NB4 (cell line): ENCODE measurements around the gene CARM1.

ENCODE experiments used
- DNase-seq: peaks from one replicate; pipeline ENCODE4 v3.0.0; 2010; ENCODE audit warnings: low read depth
- H3K4me3 ChIP-seq: one replicate; pipeline ENCODE4 v1.5.1; 2011; ENCODE audit warnings: mild to moderate bottlenecking, low read depth, low read length, moderate library complexity
- CTCF ChIP-seq: IDR thresholded peaks from one replicate; pipeline ENCODE4 v1.5.1; 2012; ENCODE audit warnings: low read depth, low read length
- MAX ChIP-seq: IDR thresholded peaks from 2 replicates; pipeline ENCODE4 v1.6.1; 2011; ENCODE audit warnings: low read depth, low read length
- MYC ChIP-seq: IDR thresholded peaks from 2 replicates; pipeline ENCODE4 v1.6.1; 2011; ENCODE audit warnings: low read depth, low read length
- POLR2A ChIP-seq: IDR thresholded peaks from 2 replicates; pipeline ENCODE4 v1.6.1; 2011; ENCODE audit warnings: mild to moderate bottlenecking; ENCODE audit not compliant: insufficient read length; ENCODE audit errors: extremely low read depth

Gene CARM1

GRCh38 chr19:10960314-10961072 lies 89.1 kb downstream of the CARM1 start, which contains the start of gene SMARCA4:
SMARCA4 (plus strand) TSS chr19:10961030; CDS start chr19:10984152, 23,122 bp downstream.
- H3K4me3 ChIP-seq, result peak within 1 kb of the TSS; percentile 97
- TF ChIP-seq MYC, result peak; percentile 15; the same call in 1 of the 2 replicates
- TF ChIP-seq MAX, result peak; percentile 80; the same call in 1 of the 2 replicates
- TF ChIP-seq CTCF, result no peak
- peak; percentile 95 for TF ChIP-seq POLR2A
- peak; percentile 95 for DNase-seq

- peak overlapping the region; percentile 97 for H3K4me3 ChIP-seq
- no peak for TF ChIP-seq POLR2A
- TF ChIP-seq MAX, result no peak
- no peak for TF ChIP-seq CTCF
- no peak for TF ChIP-seq MYC
- DNase-seq, result peak; percentile 60
Measured at GRCh38 chr19:10961073-10961860, 89.9 kb downstream of the CARM1 start.

GRCh38 chr19:10962863-10963262 lies 91.5 kb downstream of the CARM1 start:
- no peak for DNase-seq
- H3K4me3 ChIP-seq, result peak overlapping the region; percentile 21
- TF ChIP-seq POLR2A (no peak), MAX (no peak), MYC (no peak), CTCF (no peak)

GRCh38 chr19:10963865-10964264 lies 92.5 kb downstream of the CARM1 start:
- no peak for DNase-seq
- TF ChIP-seq POLR2A (no peak), MYC (no peak), MAX (no peak), CTCF (no peak)
- no peak overlapping the region for H3K4me3 ChIP-seq

GRCh38 chr19:10964903-10965302 lies 93.5 kb downstream of the CARM1 start:
- TF ChIP-seq CTCF, result no peak
- no peak for TF ChIP-seq MAX
- no peak for TF ChIP-seq POLR2A
- no peak for TF ChIP-seq MYC
- DNase-seq, result no peak
- no peak overlapping the region for H3K4me3 ChIP-seq
